Measurements from ENCODE around the gene TRPM2. TPM values are rescaled to one million over a fixed set of nuclear protein-coding genes. Genes with fewer than 3 reads are reported as not detected.

TRPM2 gene
- total and polyA plus RNA-seq, 4 experiments from 2014 or later, result 0.37 to 1.7 (median 1.3) TPM; not detected in 1

DNA sequence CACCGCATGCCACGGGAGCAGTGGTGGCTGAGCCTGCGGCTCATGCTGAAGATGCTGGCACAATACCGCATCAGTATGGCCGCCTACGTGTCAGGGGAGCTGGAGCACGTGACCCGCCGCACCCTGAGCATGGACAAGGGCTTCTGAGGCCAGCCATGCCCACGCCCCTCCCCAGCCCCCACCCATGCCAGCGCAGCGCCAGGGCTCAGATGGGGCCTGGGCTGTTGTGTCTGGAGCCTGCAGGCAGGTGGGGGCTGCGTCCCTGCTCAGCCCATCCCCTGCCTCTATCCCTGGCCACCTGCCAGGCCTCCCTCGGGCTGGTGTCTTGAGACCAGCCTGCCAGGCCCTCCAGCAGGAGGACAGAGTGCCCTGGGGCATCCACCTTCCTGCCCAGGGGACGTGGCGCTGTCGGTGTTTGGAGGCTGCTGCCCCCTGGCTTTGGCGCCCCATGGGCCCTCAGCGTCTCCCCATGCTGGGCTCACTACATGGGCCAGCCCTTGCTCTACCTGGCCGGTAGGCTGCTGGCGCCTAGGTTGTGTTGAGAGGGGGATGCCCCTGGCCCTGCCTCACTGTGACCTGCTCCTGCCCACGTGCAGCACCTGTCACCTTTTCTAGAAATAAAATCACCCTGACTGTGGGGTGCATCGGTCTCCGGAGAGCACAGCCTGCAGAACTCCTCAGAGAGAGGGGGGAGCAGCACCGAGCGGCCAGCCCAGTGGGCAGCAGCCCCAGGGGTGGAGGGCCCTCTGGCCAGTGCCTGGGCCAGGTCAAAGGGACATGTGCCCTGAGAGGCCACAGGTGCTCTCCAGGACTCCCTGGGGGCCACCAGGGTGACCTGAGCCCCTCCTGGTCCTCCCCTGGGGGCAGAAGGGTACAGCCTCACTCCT lies 26.5 kb upstream of the TRPM2 start:
- CTCF ChIA-PET (ENCODE audit: partially characterized antibody), result no interaction called here
- Mint-ChIP-seq H3K4me1 (peaks cover 0 to 4% (median under 1%) of the 10 kb centered on the region in 4 donors), H3K4me3 (no peak overlapping the region), H3K36me3 (peaks cover 0 to 17% of the 10 kb centered on the region in 2 donors), H3K9me3 (peaks cover 0 to 1% (median 0%) of the 10 kb centered on the region in 8 donors), H3K27ac (no peak overlapping the region), H3K27me3 (no peaks in the 10 kb centered on the region)
- POLR2A ChIA-PET (ENCODE audit: partially characterized antibody), result interaction anchor here (1.5 kb wide), 1 partner anchor 8 kb away, joined by 5 read pairs; no protein-coding TSS in a partner anchor
- Histone ChIP-seq H3K4me1 (ENCODE audit: insufficient read depth, low read length) (no peaks in the 10 kb centered on the region), H3K36me3 (ENCODE audit: insufficient read depth, low read length) (peaks cover 4% of the 10 kb centered on the region), H3K9me3 (ENCODE audit: control insufficient read depth in 1 of 2, low read length in 2 of 2) (no peaks in the 10 kb centered on the region), H3K27ac (ENCODE audit: low read depth, low read length) (no peak overlapping the region), H3K4me3 (ENCODE audit: low read length in 2 of 2) (no peak overlapping the region), H3K27me3 (ENCODE audit: insufficient read depth, low read length) (no peaks in the 10 kb centered on the region)
- intact Hi-C loops (cut with micrococcal nuclease), result no loop called here
- no peak for DNase-seq

DNA sequence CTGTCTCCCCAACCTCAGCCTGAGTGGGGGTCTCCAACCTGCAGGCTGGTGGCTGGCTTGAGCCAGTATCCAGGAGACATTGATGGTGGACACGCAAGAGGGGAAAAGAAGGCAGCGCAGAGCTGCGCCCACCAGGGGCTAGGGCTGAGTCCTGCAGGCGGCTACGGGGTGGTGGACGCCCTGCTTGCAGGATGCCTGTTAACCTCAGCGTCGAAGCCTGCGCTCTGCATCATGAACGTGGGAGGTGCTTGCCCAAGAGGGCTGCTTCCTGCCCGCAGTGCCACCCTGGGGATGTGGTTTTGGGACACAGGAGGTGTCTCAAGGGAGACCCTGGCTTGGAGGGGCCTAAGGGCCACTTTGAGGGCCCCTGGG lies 25.8 kb upstream of the TRPM2 start:
- CTCF ChIA-PET (ENCODE audit: partially characterized antibody), result no interaction called here
- H3K9me3 Mint-ChIP-seq, result peaks cover 0 to 3% (median 0%) of the 10 kb centered on the region in 8 donors
- H3K4me1 ChIP-seq (ENCODE audit: insufficient read depth, low read length), result no peaks in the 10 kb centered on the region
- H3K27me3 Mint-ChIP-seq, result no peaks in the 10 kb centered on the region
- H3K27ac Mint-ChIP-seq, result peak overlapping the region in 1 of 7 donors; percentile 15
- POLR2A ChIA-PET (ENCODE audit: partially characterized antibody), result interaction anchor here (1.2 kb wide), 1 partner anchor 11 kb away, joined by 9 read pairs; the partner anchor contains the start of gene CFAP410
- peaks cover 0 to 19% of the 10 kb centered on the region in 2 donors for H3K36me3 Mint-ChIP-seq
- no peak for DNase-seq
- no peak overlapping the region for H3K4me3 ChIP-seq (ENCODE audit: low read length in 2 of 2)
- H3K36me3 ChIP-seq (ENCODE audit: insufficient read depth, low read length), result peaks cover 4% of the 10 kb centered on the region
- no peak overlapping the region for H3K4me3 Mint-ChIP-seq
- intact Hi-C loops (cut with micrococcal nuclease), result no loop called here
- H3K27ac ChIP-seq (ENCODE audit: low read depth, low read length), result no peak overlapping the region
- H3K4me1 Mint-ChIP-seq, result peaks cover 0 to 5% (median 2%) of the 10 kb centered on the region in 4 donors
- no peaks in the 10 kb centered on the region for H3K9me3 ChIP-seq (ENCODE audit: control insufficient read depth in 1 of 2, low read length in 2 of 2)
- no peaks in the 10 kb centered on the region for H3K27me3 ChIP-seq (ENCODE audit: insufficient read depth, low read length)

DNA sequence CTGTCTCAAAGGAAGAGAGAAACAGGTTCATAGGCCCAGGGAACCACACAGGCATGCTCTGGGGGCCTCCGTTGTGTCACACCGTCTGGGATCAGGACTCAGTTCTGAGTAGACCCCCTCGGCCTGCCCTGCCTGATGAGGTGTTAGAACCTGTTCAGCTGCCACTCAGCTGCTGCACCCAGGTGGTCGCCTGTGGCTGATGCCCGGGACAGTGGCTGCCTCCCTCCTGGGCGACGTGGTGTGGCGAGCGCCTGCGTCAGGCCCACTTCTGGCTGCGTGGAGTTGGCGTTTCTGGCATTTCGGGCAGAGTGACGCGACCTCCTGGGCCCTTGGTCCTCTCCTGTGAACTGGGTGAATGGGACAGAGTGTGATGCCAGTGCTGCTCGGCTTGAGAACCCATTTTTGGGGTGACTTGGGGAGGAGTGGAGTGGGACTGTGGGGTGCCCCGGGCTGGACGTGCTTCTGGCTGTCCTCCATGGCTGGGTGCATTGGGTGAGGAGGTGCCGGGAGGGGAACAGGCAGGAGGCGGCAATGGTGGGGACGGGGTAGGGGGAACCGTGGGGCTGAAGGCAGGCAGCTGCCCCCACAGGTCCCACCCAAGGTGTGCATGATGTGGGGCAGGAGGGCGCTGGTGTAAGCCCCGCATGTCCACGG lies 25.1 kb upstream of the TRPM2 start:
- CTCF ChIA-PET (ENCODE audit: partially characterized antibody), result no interaction called here
- POLR2A ChIA-PET (ENCODE audit: partially characterized antibody), result interaction anchor here (1.2 to 1.3 kb wide), 2 partner anchors 10 kb away, joined by 3 to 9 read pairs; partner anchors contain the start of gene CFAP410
- Histone ChIP-seq H3K36me3 (ENCODE audit: insufficient read depth, low read length) (peaks cover 4% of the 10 kb centered on the region), H3K4me3 (ENCODE audit: low read length in 2 of 2) (no peak overlapping the region), H3K9me3 (ENCODE audit: control insufficient read depth in 1 of 2, low read length in 2 of 2) (no peaks in the 10 kb centered on the region), H3K27me3 (ENCODE audit: insufficient read depth, low read length) (no peaks in the 10 kb centered on the region), H3K4me1 (ENCODE audit: insufficient read depth, low read length) (no peaks in the 10 kb centered on the region), H3K27ac (ENCODE audit: low read depth, low read length) (no peak overlapping the region)
- Mint-ChIP-seq H3K27ac (peak overlapping the region in 3 of 7 donors; percentile 31 to 41 (median 35)), H3K36me3 (peaks cover 0 to 13% of the 10 kb centered on the region in 2 donors), H3K9me3 (peaks cover 0 to 3% (median 0%) of the 10 kb centered on the region in 8 donors), H3K4me3 (no peak overlapping the region), H3K4me1 (peaks cover 0 to 5% (median 2%) of the 10 kb centered on the region in 4 donors), H3K27me3 (no peaks in the 10 kb centered on the region)
- intact Hi-C loops (cut with micrococcal nuclease), result no loop called here
- DNase-seq, result no peak

DNA sequence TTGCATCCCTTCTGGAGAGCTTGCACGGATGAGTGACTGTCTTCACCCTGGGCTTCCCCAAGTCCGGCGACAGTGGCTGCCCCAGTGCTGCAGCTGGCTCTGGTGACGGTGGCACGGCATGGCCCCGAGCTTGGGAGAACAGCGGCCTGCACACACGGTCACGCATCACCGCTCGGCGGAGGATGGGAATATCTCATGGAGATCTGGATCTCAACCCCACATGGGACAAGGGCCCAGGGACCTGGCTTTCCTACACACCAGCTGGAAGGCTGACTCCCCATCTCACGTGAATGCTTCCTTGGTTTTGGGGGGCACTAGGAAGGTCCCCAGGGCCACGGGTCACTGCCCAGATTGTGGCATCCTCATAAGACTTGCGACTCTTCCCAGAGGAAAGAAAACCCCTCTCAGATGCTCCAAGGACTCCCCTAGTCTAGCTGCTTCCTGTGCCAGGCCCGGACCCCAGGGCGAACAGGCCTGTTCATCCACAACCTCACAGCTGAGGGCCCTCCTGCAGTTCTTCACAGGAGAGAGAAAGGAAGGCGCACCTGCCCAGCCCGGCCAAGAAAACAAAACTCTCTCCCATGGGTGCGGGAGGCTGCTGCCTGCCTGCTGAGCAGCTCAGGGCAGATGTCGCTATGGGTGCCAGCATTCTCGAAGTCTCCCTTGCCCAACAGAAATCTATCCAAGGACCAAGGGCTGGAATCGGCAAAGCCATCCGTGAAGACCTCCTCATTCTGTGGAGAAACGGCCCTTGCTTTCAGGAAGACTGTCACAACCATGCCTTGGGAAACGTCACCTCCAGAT lies 24.1 kb upstream of the TRPM2 start:
- Histone ChIP-seq H3K27me3 (ENCODE audit: insufficient read depth, low read length) (no peaks in the 10 kb centered on the region), H3K9me3 (ENCODE audit: control insufficient read depth in 1 of 2, low read length in 2 of 2) (no peaks in the 10 kb centered on the region), H3K36me3 (ENCODE audit: insufficient read depth, low read length) (peaks cover 4% of the 10 kb centered on the region), H3K27ac (ENCODE audit: low read depth, low read length) (no peak overlapping the region), H3K4me3 (ENCODE audit: low read length in 2 of 2) (no peak overlapping the region), H3K4me1 (ENCODE audit: insufficient read depth, low read length) (no peaks in the 10 kb centered on the region)
- H3K4me3 Mint-ChIP-seq, result peak overlapping the region in 1 of 8 donors; percentile 29
- ChIA-PET CTCF (ENCODE audit: partially characterized antibody) (no interaction called here), POLR2A (ENCODE audit: partially characterized antibody) (interaction anchor here (0.6 to 2.1 kb wide), 4 partner anchors 8 to 274 kb away, joined by 3 to 5 read pairs (median 3); partner anchors contain the start of gene CFAP410)
- peaks cover 0 to 3% (median 0%) of the 10 kb centered on the region in 8 donors for H3K9me3 Mint-ChIP-seq
- H3K36me3 Mint-ChIP-seq, result peaks cover 0 to 13% of the 10 kb centered on the region in 2 donors
- no peaks in the 10 kb centered on the region for H3K27me3 Mint-ChIP-seq
- no peak for DNase-seq
- H3K27ac Mint-ChIP-seq, result peak overlapping the region in 2 of 7 donors; percentile 23 to 41
- peaks cover 0 to 5% (median 2%) of the 10 kb centered on the region in 4 donors for H3K4me1 Mint-ChIP-seq
- intact Hi-C loops (cut with micrococcal nuclease), result no loop called here

DNA sequence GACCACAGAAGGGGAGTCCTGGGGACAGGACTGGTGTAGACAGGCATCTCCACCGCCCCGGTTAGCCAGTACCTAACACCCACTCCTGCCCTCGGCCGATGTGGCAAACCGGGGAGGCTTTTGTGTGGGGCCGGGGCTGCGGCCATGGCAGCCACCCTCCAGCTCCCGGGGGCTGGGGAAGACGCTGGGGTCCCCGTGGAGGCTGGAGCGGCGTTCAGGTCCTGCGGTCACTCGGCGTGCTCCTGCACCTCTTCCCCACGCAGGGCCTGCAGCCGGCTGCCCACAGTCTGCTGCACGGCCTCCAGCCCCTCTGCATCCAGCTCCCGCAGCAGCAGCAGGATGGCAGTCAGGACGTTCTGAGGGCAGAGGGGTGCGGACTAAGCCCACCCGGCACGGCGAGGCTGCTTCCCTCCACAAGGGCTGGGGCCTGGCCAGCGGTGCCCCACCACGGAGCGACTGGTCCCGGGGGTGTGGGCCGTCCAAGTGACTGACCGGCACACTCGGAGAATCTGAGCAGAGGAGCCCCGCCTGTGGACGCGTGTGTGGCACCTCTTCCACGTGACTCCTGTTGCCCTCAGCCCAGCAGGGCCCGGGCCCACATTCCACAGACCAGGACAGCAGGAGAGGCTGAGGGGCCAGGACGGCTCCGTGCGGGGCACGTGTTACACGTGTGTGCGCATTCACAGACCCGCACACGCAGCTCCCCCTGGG lies 23.3 kb upstream of the TRPM2 start:
- H3K4me3 Mint-ChIP-seq, result no peak overlapping the region
- ChIA-PET POLR2A (ENCODE audit: partially characterized antibody) (interaction anchor here (1.2 to 2.1 kb wide), 3 partner anchors 9 to 11 kb away, joined by 3 to 5 read pairs (median 3); partner anchors contain the start of gene CFAP410), CTCF (ENCODE audit: partially characterized antibody) (no interaction called here)
- H3K36me3 ChIP-seq (ENCODE audit: insufficient read depth, low read length), result peaks cover 4% of the 10 kb centered on the region
- H3K27me3 Mint-ChIP-seq, result no peaks in the 10 kb centered on the region
- no peaks in the 10 kb centered on the region for H3K27me3 ChIP-seq (ENCODE audit: insufficient read depth, low read length)
- no peaks in the 10 kb centered on the region for H3K4me1 ChIP-seq (ENCODE audit: insufficient read depth, low read length)
- DNase-seq, result no peak
- no peak overlapping the region for H3K27ac ChIP-seq (ENCODE audit: low read depth, low read length)
- H3K9me3 Mint-ChIP-seq, result peaks cover 0 to 3% (median 0%) of the 10 kb centered on the region in 8 donors
- peaks cover 0 to 5% (median 2%) of the 10 kb centered on the region in 4 donors for H3K4me1 Mint-ChIP-seq
- no peak overlapping the region for H3K4me3 ChIP-seq (ENCODE audit: low read length in 2 of 2)
- intact Hi-C loops (cut with micrococcal nuclease), result loop anchor here (10.0 kb wide), 1 partner anchor 485 kb away; the partner anchor contains the start of gene SUMO3
- no peak overlapping the region for H3K27ac Mint-ChIP-seq
- H3K36me3 Mint-ChIP-seq, result peaks cover 0 to 9% of the 10 kb centered on the region in 2 donors
- H3K9me3 ChIP-seq (ENCODE audit: control insufficient read depth in 1 of 2, low read length in 2 of 2), result no peaks in the 10 kb centered on the region

DNA sequence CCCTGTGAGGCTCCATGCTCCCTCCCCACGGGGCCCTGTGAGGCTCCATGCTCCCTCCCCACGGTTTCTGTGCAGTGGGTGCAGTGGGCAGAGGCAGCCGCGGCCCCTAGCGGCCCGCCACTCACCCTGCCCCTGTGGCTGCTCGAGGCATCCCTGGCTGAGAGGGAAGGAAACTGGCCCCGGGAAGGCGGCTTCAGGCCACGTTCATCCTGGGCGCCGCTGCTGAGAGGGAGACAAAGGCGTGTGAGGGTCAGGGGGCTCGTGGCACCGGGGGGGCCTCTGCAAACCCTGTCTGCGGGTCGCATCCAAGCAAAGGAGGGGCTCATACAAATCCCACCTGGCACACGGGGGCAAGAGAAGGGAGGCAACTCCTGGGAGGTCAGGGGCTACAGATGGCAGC lies 22.7 kb upstream of the TRPM2 start:
- intact Hi-C loops (cut with micrococcal nuclease), result loop anchor here (10.0 kb wide), 1 partner anchor 484 kb away; the partner anchor contains the start of gene SUMO3

More for the DNA sequence above, 22.7 kb upstream of the TRPM2 start:
- Mint-ChIP-seq H3K36me3 (peaks cover 0 to 8% of the 10 kb centered on the region in 2 donors), H3K27ac (no peak overlapping the region), H3K4me3 (no peak overlapping the region), H3K9me3 (peaks cover 0 to 3% (median 0%) of the 10 kb centered on the region in 8 donors), H3K4me1 (peaks cover 0 to 5% (median 2%) of the 10 kb centered on the region in 4 donors), H3K27me3 (no peaks in the 10 kb centered on the region)
- no peaks in the 10 kb centered on the region for H3K4me1 ChIP-seq (ENCODE audit: insufficient read depth, low read length)
- H3K36me3 ChIP-seq (ENCODE audit: insufficient read depth, low read length), result peaks cover 4% of the 10 kb centered on the region
- no peak overlapping the region for H3K4me3 ChIP-seq (ENCODE audit: low read length in 2 of 2)
- H3K27me3 ChIP-seq (ENCODE audit: insufficient read depth, low read length), result no peaks in the 10 kb centered on the region
- ChIA-PET CTCF (ENCODE audit: partially characterized antibody) (interaction anchor here (0.9 kb wide), 1 partner anchor 150 kb away, joined by 3 read pairs; no protein-coding TSS in a partner anchor), POLR2A (ENCODE audit: partially characterized antibody) (interaction anchor here (2.1 kb wide), 1 partner anchor 8 kb away, joined by 5 read pairs; the partner anchor contains the start of gene CFAP410)
- H3K27ac ChIP-seq (ENCODE audit: low read depth, low read length), result no peak overlapping the region
- no peaks in the 10 kb centered on the region for H3K9me3 ChIP-seq (ENCODE audit: control insufficient read depth in 1 of 2, low read length in 2 of 2)
- DNase-seq, result no peak
